Measurements from ENCODE around the gene ZNHIT1.

ZNHIT1 gene

GRCh38 chr7:101269664-101270063 is 51.7 kb downstream of the ZNHIT1 start:
- TF ChIP-seq ZFX (IDR thresholded peaks at IDR 0.05; ENCODE audit: borderline replicate concordance) (no peak), CTCF (IDR thresholded peaks at IDR 0.05) (no peak)
- H3K27ac ChIP-seq = no peak overlapping the region

- TF ChIP-seq CTCF (IDR thresholded peaks at IDR 0.05) (no peak), ZFX (IDR thresholded peaks at IDR 0.05; ENCODE audit: borderline replicate concordance) (no peak)
- no peak overlapping the region for H3K27ac ChIP-seq
Measured at GRCh38 chr7:101271021-101271420, 53.1 kb downstream of the ZNHIT1 start.

- TF ChIP-seq ZFX (IDR thresholded peaks at IDR 0.05; ENCODE audit: borderline replicate concordance) (no peak), CTCF (IDR thresholded peaks at IDR 0.05) (no peak)
- no peak overlapping the region for H3K27ac ChIP-seq
Measured at GRCh38 chr7:101273206-101273605, 55.2 kb downstream of the ZNHIT1 start.
